ENCODE results near the gene SULF2.

SULF2 gene

GRCh38 chr20:47701612-47702011, 83.7 kb downstream of the SULF2 start:
- Histone ChIP-seq H3K4me3 (ENCODE audit: low read depth in 1 of 2, low read length in 2 of 2) (no peak overlapping the region), H3K9me3 (ENCODE audit: control insufficient read depth in 1 of 2, low read length in 2 of 2) (no peaks in the 10 kb centered on the region), H3K27ac (ENCODE audit: low read depth, low read length) (no peak overlapping the region), H3K9ac (ENCODE audit: low read depth in 1 of 2, low read length in 2 of 2) (no peak overlapping the region), H3K27me3 (ENCODE audit: control insufficient read depth in 1 of 2, insufficient read depth in 2 of 2, low read length in 2 of 2) (no peaks in the 10 kb centered on the region), H3K36me3 (ENCODE audit: control insufficient read depth in 1 of 2, insufficient read depth in 2 of 2, low read length in 2 of 2) (peaks cover 6 to 8% of the 10 kb centered on the region in 2 donors), H3K4me1 (ENCODE audit: control insufficient read depth in 1 of 2, insufficient read depth in 2 of 2, low read length in 2 of 2) (no peaks in the 10 kb centered on the region)

- H3K27me3 ChIP-seq (ENCODE audit: control insufficient read depth in 1 of 2, insufficient read depth in 2 of 2, low read length in 2 of 2): no peaks in the 10 kb centered on the region
- no peak overlapping the region for H3K9ac ChIP-seq (ENCODE audit: low read depth in 1 of 2, low read length in 2 of 2)
- H3K4me3 ChIP-seq (ENCODE audit: low read depth in 1 of 2, low read length in 2 of 2): no peak overlapping the region
- H3K9me3 ChIP-seq (ENCODE audit: control insufficient read depth in 1 of 2, low read length in 2 of 2): no peaks in the 10 kb centered on the region
- H3K4me1 ChIP-seq (ENCODE audit: control insufficient read depth in 1 of 2, insufficient read depth in 2 of 2, low read length in 2 of 2): no peaks in the 10 kb centered on the region
- no peak overlapping the region for H3K27ac ChIP-seq (ENCODE audit: low read depth, low read length)
- peaks cover 6 to 8% of the 10 kb centered on the region in 2 donors for H3K36me3 ChIP-seq (ENCODE audit: control insufficient read depth in 1 of 2, insufficient read depth in 2 of 2, low read length in 2 of 2)
Observed at GRCh38 chr20:47700327-47700726, 85.0 kb downstream of the SULF2 start.

GRCh38 chr20:47699818-47700217, 85.5 kb downstream of the SULF2 start:
- H3K9ac ChIP-seq (ENCODE audit: low read depth in 1 of 2, low read length in 2 of 2): no peak overlapping the region
- H3K4me1 ChIP-seq (ENCODE audit: control insufficient read depth in 1 of 2, insufficient read depth in 2 of 2, low read length in 2 of 2): no peaks in the 10 kb centered on the region
- no peak overlapping the region for H3K4me3 ChIP-seq (ENCODE audit: low read depth in 1 of 2, low read length in 2 of 2)
- H3K27ac ChIP-seq (ENCODE audit: low read depth, low read length): no peak overlapping the region
- no peaks in the 10 kb centered on the region for H3K9me3 ChIP-seq (ENCODE audit: control insufficient read depth in 1 of 2, low read length in 2 of 2)
- H3K36me3 ChIP-seq (ENCODE audit: control insufficient read depth in 1 of 2, insufficient read depth in 2 of 2, low read length in 2 of 2): peaks cover 6 to 8% of the 10 kb centered on the region in 2 donors
- no peaks in the 10 kb centered on the region for H3K27me3 ChIP-seq (ENCODE audit: control insufficient read depth in 1 of 2, insufficient read depth in 2 of 2, low read length in 2 of 2)

- H3K27me3 ChIP-seq (ENCODE audit: control insufficient read depth in 1 of 2, insufficient read depth in 2 of 2, low read length in 2 of 2): no peaks in the 10 kb centered on the region
- no peak overlapping the region for H3K27ac ChIP-seq (ENCODE audit: low read depth, low read length)
- H3K4me3 ChIP-seq (ENCODE audit: low read depth in 1 of 2, low read length in 2 of 2): no peak overlapping the region
- no peak overlapping the region for H3K9ac ChIP-seq (ENCODE audit: low read depth in 1 of 2, low read length in 2 of 2)
- no peaks in the 10 kb centered on the region for H3K4me1 ChIP-seq (ENCODE audit: control insufficient read depth in 1 of 2, insufficient read depth in 2 of 2, low read length in 2 of 2)
- H3K9me3 ChIP-seq (ENCODE audit: control insufficient read depth in 1 of 2, low read length in 2 of 2): no peaks in the 10 kb centered on the region
- H3K36me3 ChIP-seq (ENCODE audit: control insufficient read depth in 1 of 2, insufficient read depth in 2 of 2, low read length in 2 of 2): peaks cover 6 to 8% of the 10 kb centered on the region in 2 donors
Observed at GRCh38 chr20:47698142-47698541, 87.1 kb downstream of the SULF2 start.

GRCh38 chr20:47696856-47697255, 88.4 kb downstream of the SULF2 start:
- H3K36me3 ChIP-seq (ENCODE audit: control insufficient read depth in 1 of 2, insufficient read depth in 2 of 2, low read length in 2 of 2): peaks cover 6 to 8% of the 10 kb centered on the region in 2 donors
- H3K27ac ChIP-seq (ENCODE audit: low read depth, low read length): no peak overlapping the region

GRCh38 chr20:47694021-47694818, 91.1 kb downstream of the SULF2 start:
- peaks cover 10% of the 10 kb centered on the region in 2 donors for H3K36me3 ChIP-seq (ENCODE audit: control insufficient read depth in 1 of 2, insufficient read depth in 2 of 2, low read length in 2 of 2)
- H3K4me3 ChIP-seq (ENCODE audit: low read depth in 1 of 2, low read length in 2 of 2): no peak overlapping the region
- no peaks in the 10 kb centered on the region for H3K27me3 ChIP-seq (ENCODE audit: control insufficient read depth in 1 of 2, insufficient read depth in 2 of 2, low read length in 2 of 2)
- H3K9me3 ChIP-seq (ENCODE audit: control insufficient read depth in 1 of 2, low read length in 2 of 2): no peaks in the 10 kb centered on the region
- H3K27ac ChIP-seq (ENCODE audit: low read depth, low read length): no peak overlapping the region
- H3K9ac ChIP-seq (ENCODE audit: low read depth in 1 of 2, low read length in 2 of 2): no peak overlapping the region
- H3K4me1 ChIP-seq (ENCODE audit: control insufficient read depth in 1 of 2, insufficient read depth in 2 of 2, low read length in 2 of 2): no peaks in the 10 kb centered on the region

More at GRCh38 chr20:47696856-47697255, 88.4 kb downstream of the SULF2 start:
- Histone ChIP-seq H3K27me3 (ENCODE audit: control insufficient read depth in 1 of 2, insufficient read depth in 2 of 2, low read length in 2 of 2) (no peaks in the 10 kb centered on the region), H3K4me3 (ENCODE audit: low read depth in 1 of 2, low read length in 2 of 2) (no peak overlapping the region), H3K9me3 (ENCODE audit: control insufficient read depth in 1 of 2, low read length in 2 of 2) (no peaks in the 10 kb centered on the region), H3K9ac (ENCODE audit: low read depth in 1 of 2, low read length in 2 of 2) (no peak overlapping the region), H3K4me1 (ENCODE audit: control insufficient read depth in 1 of 2, insufficient read depth in 2 of 2, low read length in 2 of 2) (no peaks in the 10 kb centered on the region)

GRCh38 chr20:47691625-47692024, 93.7 kb downstream of the SULF2 start:
- no peak overlapping the region for H3K27ac ChIP-seq (ENCODE audit: low read depth, low read length)
- no peaks in the 10 kb centered on the region for H3K27me3 ChIP-seq (ENCODE audit: control insufficient read depth in 1 of 2, insufficient read depth in 2 of 2, low read length in 2 of 2)
- peaks cover 7 to 22% of the 10 kb centered on the region in 2 donors for H3K36me3 ChIP-seq (ENCODE audit: control insufficient read depth in 1 of 2, insufficient read depth in 2 of 2, low read length in 2 of 2)
- no peaks in the 10 kb centered on the region for H3K9me3 ChIP-seq (ENCODE audit: control insufficient read depth in 1 of 2, low read length in 2 of 2)
- H3K4me3 ChIP-seq (ENCODE audit: low read depth in 1 of 2, low read length in 2 of 2): no peak overlapping the region
- no peaks in the 10 kb centered on the region for H3K4me1 ChIP-seq (ENCODE audit: control insufficient read depth in 1 of 2, insufficient read depth in 2 of 2, low read length in 2 of 2)
- H3K9ac ChIP-seq (ENCODE audit: low read depth in 1 of 2, low read length in 2 of 2): no peak overlapping the region

GRCh38 chr20:47689731-47690130, 95.5 kb downstream of the SULF2 start:
- Histone ChIP-seq H3K27me3 (ENCODE audit: control insufficient read depth in 1 of 2, insufficient read depth in 2 of 2, low read length in 2 of 2) (no peaks in the 10 kb centered on the region), H3K36me3 (ENCODE audit: control insufficient read depth in 1 of 2, insufficient read depth in 2 of 2, low read length in 2 of 2) (peaks cover 7 to 22% of the 10 kb centered on the region in 2 donors), H3K4me3 (ENCODE audit: low read depth in 1 of 2, low read length in 2 of 2) (no peak overlapping the region), H3K27ac (ENCODE audit: low read depth, low read length) (no peak overlapping the region), H3K9me3 (ENCODE audit: control insufficient read depth in 1 of 2, low read length in 2 of 2) (no peaks in the 10 kb centered on the region), H3K4me1 (ENCODE audit: control insufficient read depth in 1 of 2, insufficient read depth in 2 of 2, low read length in 2 of 2) (no peaks in the 10 kb centered on the region), H3K9ac (ENCODE audit: low read depth in 1 of 2, low read length in 2 of 2) (no peak overlapping the region)

- H3K4me1 ChIP-seq (ENCODE audit: control insufficient read depth in 1 of 2, insufficient read depth in 2 of 2, low read length in 2 of 2): no peaks in the 10 kb centered on the region
- peaks cover 12 to 24% of the 10 kb centered on the region in 2 donors for H3K36me3 ChIP-seq (ENCODE audit: control insufficient read depth in 1 of 2, insufficient read depth in 2 of 2, low read length in 2 of 2)
- no peak overlapping the region for H3K27ac ChIP-seq (ENCODE audit: low read depth, low read length)
- H3K9me3 ChIP-seq (ENCODE audit: control insufficient read depth in 1 of 2, low read length in 2 of 2): no peaks in the 10 kb centered on the region
- H3K4me3 ChIP-seq (ENCODE audit: low read depth in 1 of 2, low read length in 2 of 2): no peak overlapping the region
- H3K27me3 ChIP-seq (ENCODE audit: control insufficient read depth in 1 of 2, insufficient read depth in 2 of 2, low read length in 2 of 2): no peaks in the 10 kb centered on the region
- no peak overlapping the region for H3K9ac ChIP-seq (ENCODE audit: low read depth in 1 of 2, low read length in 2 of 2)
Observed at GRCh38 chr20:47688385-47689381, 96.6 kb downstream of the SULF2 start.
